HG02759 (cell line): ENCODE results near the gene KAZN.

Source experiments
- ATAC-seq: cut with Tn5 transposase; IDR thresholded peaks from one replicate; pipeline ENCODE4 v1.9.1; 2021; ENCODE audit warnings: mild to moderate bottlenecking, moderate library complexity; ENCODE audit not compliant: unreplicated experiment

The KAZN gene

GRCh38 chr1:15014516-15014915 lies 416.0 kb downstream of the KAZN start:
- no peak for ATAC-seq

- no peak for ATAC-seq
Measured at GRCh38 chr1:15016001-15016400, 417.5 kb downstream of the KAZN start.

DNA sequence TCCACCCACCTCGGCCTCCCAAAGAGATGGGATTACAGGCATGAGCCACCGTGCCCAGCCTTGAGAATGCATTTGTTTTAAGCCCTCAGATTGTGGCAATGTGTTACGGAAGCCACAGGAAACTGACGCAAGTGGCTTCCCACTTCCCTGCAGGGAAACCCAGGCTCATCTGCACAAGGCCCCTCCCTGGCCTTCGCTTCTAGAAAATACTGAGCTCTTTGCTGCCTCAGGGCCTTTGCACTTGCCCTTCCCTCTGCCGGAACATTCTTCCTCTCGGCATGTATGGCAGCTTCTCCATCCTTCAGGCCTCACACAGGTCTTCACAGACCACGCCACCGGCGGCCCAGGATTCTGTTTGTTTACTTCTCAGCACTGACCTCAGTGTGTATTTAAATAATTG lies 418.0 kb downstream of the KAZN start:
- no peak for ATAC-seq

GRCh38 chr1:15017120-15017519 lies 418.6 kb downstream of the KAZN start:
- no peak for ATAC-seq

- ATAC-seq: no peak
Measured at GRCh38 chr1:15018767-15019166, 420.3 kb downstream of the KAZN start.

- ATAC-seq: no peak
Measured at GRCh38 chr1:15020943-15021745, 422.7 kb downstream of the KAZN start.

GRCh38 chr1:15022048-15022447 lies 423.6 kb downstream of the KAZN start:
- ATAC-seq: no peak

- ATAC-seq: no peak
Measured at GRCh38 chr1:15023205-15023604, 424.7 kb downstream of the KAZN start.

- ATAC-seq: no peak
Measured at GRCh38 chr1:15023976-15024375, 425.5 kb downstream of the KAZN start.

DNA sequence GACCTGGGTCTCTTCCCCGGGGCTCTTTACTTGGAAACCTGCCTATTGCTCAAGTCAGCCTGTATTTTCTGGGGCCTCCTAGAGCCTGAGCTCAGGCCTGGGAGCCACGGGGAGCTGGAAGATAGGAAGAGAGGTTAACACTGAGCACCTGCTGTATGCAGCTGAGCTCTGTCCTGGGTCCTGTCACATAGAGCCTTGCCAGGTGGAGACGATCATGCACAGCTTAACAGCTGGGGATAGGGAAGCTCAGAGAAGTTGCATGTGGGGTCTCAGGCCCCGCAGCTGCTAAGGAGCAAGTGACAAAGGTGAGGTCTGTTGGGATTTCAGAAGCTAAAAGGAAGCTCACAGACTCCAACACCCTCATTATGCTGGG lies 427.6 kb downstream of the KAZN start:
- no peak for ATAC-seq

GRCh38 chr1:15027515-15027986 lies 429.1 kb downstream of the KAZN start:
- ATAC-seq: no peak

GRCh38 chr1:15028102-15028501 lies 429.6 kb downstream of the KAZN start:
- ATAC-seq: no peak

DNA sequence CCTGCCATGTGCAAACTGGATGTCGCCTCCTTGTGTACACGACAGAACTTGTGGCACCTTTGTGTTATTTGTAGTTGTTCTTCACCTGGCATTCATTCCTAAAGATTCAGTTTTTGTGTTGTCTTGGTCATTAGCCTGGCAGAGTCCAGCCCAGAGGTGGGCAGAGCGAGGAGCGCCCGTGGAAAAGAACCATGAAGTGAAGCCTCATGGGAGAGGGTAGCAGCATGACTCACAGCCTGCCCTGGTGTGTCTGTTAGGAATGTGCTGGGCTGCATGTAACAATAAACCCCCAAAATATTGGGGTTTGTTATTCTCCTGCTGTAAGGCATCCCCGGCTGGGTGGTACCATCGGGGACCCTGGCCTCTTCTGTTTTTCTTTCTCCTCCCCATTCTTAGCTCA lies 430.1 kb downstream of the KAZN start:
- ATAC-seq: no peak

- no peak for ATAC-seq
Measured at GRCh38 chr1:15029036-15029435, 430.6 kb downstream of the KAZN start.

GRCh38 chr1:15029786-15030185 lies 431.3 kb downstream of the KAZN start:
- no peak for ATAC-seq

DNA sequence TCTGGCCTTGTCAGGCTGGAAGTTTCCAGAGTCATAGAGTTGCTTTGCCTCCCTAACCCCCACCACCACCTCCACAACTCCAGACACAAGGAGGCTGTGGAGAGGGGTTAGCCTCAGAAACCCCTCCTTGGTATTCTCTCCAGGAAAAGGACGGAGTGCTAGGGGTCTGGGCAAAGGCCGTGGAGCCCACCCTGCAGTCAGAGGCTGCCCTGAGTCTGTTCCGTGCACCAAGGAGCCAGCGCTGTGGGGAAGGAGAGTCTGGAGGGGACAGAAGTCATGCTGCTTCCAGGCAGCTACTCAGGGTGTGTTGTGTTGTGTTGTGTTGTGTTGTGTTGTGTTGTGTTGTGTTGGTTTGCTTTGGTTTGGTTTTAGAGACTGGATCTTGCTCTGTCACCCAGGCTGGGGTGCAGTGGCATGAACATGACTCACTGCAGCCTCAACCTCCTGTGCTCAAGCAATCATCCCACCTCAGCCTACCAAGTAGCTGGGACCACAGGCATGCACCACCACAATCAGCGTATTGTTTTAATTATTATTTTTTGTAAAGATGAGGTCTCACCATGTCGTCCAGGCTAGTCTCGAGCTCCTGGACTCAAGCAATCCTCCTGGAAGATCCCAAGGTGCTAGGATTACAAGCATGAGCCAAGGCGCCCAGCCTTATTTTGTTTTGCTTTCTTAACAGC lies 432.9 kb downstream of the KAZN start:
- ATAC-seq: no peak

DNA sequence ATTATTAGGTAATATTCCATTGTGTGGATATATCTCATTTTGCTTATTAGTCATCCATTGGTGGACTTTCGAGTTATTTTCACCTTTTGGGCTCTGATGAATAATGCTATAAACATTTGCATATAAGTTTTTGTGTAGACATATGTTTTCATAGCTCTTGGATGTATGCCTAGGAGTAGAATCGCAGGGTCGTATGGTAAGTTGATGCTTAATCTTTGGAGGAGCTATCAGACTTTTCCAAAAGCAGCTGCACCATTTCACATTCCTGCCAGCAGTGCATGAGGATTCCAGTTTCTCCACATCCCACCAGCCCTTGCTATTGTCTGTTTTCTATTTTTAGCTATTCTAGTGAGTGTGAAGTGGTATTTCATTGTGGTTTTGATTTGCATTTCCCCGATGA lies 434.8 kb downstream of the KAZN start:
- ATAC-seq: no peak

DNA sequence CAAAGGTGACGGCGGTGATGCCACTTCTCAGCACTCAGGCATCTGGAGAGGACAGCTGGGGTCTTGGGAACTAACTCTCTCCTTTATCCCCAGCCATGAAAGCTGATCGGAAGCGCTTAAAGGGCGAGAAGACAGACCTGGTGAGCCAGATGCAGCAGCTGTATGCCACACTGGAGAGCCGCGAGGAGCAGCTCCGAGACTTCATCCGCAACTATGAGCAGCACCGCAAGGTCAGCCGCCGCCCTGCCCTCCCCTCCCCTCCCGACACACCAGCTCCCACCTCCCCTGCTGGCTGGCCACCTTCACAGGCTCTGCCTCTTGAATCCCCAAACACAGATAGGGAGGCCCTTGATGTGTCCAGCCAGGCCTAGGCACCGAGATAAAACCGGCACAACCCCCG lies 436.2 kb downstream of the KAZN start:
- ATAC-seq: no peak

DNA sequence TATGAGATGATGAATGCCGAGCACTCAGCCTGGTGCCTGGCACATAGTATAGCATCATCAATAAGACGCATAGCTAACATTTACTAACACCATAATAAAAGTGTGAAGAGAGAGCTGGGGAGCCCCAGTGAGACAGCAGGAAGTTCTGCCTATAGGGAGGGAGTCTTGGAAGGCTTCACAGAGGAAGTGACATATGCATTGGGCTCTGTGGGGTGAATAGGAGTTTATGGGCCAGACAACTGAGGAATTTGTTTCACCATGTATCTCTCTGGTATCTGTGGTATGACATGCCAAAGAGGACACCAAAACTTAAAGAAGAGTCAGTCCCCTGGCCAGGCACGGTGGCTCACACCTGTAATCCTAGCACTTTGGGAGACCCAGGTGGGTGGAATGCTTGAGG lies 436.8 kb downstream of the KAZN start:
- ATAC-seq: no peak

DNA sequence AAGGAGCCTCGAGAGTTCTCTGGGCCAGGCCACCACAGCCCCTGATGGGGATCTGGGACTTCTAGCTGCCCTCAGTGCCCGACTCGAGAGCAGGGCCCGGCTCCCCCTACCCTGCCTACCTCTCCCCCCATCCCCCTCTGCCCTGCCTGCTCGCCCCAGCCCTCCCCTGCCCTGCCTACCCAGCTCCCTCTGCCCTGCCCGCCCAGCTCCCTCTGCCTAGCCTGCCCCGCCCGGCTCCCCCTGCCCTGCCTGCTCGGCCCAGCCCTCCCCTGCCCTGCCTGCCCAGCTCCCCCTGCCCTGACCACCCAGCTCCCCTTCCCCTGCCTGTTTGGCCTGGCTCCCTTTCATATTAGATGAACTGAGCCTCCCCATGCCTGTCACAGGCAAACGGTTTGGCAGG lies 437.6 kb downstream of the KAZN start:
- ATAC-seq: no peak

DNA sequence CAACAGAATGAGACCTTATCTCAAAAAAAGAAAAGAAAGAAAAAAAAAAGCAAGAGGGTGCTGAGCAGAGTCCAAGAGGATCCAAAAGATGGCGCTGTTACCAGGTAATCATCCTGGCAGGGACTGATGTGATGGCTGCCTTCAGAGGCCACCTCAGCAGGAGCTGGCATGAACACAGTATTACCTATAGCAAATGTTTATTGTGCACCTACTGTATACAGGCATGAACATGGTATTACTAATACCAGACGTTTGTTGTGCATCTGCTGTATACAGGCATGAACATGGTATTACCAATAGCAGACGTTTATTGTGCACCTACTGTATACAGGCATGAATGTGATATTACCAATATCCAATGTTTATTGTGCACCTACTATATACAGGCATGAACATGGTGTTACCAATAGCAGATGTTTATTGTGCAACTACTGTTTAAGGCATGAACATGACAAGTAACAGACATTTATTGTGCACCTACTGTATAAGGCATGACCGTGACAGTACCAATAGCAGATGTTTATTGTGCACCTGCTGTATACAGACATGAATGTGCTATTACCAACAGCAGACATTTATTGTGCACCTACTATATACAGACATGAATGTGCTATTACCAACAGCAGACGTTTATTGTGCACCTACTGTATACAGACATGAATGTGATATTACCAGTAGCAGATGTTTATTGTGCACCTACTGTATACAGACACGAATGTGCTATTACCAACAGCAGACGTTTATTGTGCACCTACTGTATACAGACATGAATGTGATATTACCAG lies 439.9 kb downstream of the KAZN start:
- no peak for ATAC-seq
